Activated T-helper 1 cell treated with anti-CD3 and anti-CD28 coated beads, Interleukin-2, amount 50 U/mL, for 16 hours (primary cell): ENCODE data around the gene LYSMD4.

ENCODE experiments used
- DNase-seq, 2 donors: peaks; one replicate each; pipeline ENCODE4 v3.0.0-alpha.2; 2020; ENCODE audit warnings: low read depth in 1 of 2, low spot score in 1 of 2

The LYSMD4 gene

GRCh38 chr15:99731336-99732123 is 1.7 kb downstream of the LYSMD4 start:
- DNase-seq = no peak

DNA sequence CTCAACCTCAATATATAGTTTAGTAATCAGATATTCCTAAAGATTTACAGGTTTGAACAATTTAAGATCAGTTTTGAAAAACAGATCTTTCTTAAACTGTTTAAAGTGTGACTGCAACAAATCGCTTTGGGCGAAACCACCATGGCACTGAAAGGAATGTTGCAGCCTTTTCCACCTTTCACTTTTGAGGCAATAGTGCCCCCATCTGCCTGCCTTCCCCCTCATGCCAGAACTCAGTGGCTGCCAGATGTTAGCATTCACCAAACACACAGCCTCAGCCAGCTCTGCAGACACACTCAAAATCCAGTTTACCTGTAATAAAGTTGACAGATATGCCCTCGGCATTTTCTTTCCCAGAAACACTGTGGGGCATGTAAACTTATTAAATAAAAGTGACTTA is 3.3 kb downstream of the LYSMD4 start:
- no peak for DNase-seq

DNA sequence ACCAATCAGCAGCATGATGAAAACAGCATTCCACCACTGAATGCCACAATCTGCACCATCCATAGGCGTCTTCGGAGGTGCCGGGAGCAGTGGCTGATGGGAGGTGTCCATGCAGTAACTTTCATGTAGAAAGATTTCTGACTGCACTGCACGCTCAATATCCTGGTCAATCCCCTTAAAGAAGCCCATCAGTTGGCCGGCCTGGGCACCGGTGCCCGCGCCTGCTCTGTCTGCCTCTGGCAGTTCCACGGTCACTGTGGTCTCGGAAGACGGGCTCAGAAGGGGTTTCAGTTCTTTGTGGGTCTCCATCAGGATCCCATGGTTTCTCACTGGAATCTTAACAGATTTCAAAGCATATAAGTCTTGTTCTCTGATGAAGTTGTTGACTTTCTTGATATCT is 3.9 kb downstream of the LYSMD4 start:
- no peak for DNase-seq

- no peak for DNase-seq
These were observed 4.3 kb downstream of the LYSMD4 start for GRCh38 chr15:99728916-99729315.

GRCh38 chr15:99727733-99728132 is 5.5 kb downstream of the LYSMD4 start:
- no peak for DNase-seq

DNA sequence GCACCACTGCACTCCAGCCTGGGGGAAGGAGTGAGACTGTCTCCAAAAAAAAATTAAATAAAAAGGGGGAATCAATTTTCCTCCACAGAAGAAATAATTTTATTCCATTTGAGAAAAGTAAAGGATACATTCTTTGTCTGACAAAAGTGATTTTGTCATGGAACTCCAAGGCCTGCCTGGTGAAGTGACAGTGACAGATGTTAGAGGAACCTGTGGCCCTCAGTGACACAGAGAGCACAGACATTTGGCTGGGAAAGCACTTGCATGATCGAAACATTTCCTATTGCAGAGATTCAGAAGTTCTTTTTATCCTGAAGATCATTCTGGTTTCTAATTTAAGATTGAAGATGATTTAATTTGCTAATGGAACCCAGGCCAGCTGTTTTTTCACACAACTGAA is 5.9 kb downstream of the LYSMD4 start:
- no peak for DNase-seq

DNA sequence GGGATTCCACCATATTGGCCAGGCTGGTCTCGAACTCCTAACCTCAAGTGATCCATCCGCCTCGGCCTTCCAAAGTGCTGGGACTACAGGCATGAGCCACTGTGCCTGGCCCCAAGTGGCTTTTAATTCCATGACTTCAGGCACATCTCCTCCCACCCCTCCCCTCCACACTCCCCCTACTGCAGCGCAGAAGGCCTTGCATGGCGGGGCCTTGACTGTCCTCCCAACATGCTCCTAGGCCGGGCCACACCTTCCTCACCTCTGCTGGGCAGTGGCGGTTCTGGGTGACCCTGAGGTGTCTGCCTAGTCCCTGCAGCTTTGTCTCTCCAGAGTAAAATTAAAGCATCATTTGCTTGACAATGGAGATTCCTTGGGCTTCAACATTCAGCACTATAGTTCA is 6.9 kb downstream of the LYSMD4 start:
- DNase-seq = no peak

- DNase-seq = no peak
These were observed 10.8 kb downstream of the LYSMD4 start for GRCh38 chr15:99722406-99722805.

GRCh38 chr15:99721896-99722295 is 11.3 kb downstream of the LYSMD4 start:
- DNase-seq = no peak

GRCh38 chr15:99721104-99721778 is 12.0 kb downstream of the LYSMD4 start:
- no peak for DNase-seq

DNA sequence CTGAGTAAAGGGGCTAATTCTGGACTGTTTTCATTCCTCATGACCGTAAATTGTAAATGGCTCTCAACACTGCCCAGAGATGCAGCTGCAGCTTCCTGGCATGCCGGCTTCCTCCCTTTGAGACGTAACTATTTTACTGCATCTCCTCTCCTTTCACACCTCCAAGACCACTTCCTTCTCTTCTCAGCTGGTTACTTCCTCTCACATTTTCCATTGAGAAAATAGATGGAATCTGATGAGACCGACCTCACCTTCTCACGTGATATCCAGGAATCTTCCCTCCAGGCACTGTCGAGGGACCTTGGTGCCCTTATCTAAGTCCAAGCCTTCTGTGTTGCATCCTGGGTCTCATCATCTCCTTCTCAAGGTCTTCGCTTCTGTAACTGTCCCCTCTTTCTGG is 12.7 kb downstream of the LYSMD4 start:
- no peak for DNase-seq

- DNase-seq = no peak
These were observed 14.1 kb downstream of the LYSMD4 start for GRCh38 chr15:99719096-99719541.

DNA sequence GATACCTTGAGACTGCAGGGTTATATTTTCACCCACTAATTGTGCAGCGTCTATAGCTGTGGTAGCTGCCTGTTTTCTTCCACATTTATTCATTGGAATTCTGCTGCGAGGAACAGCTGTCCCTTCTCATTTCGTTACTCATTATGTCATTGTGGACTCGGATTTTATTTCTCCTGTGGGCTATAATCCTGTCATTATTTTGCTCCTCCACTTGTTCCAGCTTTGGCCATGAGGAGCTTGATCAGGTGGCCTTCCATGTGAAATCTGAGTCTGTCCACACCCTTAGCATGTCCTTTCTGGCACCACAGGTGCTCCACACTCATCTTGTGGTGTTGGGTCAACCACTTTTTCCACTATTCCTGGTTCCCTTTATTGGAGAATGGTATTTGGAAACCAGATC is 14.8 kb downstream of the LYSMD4 start:
- no peak for DNase-seq

DNA sequence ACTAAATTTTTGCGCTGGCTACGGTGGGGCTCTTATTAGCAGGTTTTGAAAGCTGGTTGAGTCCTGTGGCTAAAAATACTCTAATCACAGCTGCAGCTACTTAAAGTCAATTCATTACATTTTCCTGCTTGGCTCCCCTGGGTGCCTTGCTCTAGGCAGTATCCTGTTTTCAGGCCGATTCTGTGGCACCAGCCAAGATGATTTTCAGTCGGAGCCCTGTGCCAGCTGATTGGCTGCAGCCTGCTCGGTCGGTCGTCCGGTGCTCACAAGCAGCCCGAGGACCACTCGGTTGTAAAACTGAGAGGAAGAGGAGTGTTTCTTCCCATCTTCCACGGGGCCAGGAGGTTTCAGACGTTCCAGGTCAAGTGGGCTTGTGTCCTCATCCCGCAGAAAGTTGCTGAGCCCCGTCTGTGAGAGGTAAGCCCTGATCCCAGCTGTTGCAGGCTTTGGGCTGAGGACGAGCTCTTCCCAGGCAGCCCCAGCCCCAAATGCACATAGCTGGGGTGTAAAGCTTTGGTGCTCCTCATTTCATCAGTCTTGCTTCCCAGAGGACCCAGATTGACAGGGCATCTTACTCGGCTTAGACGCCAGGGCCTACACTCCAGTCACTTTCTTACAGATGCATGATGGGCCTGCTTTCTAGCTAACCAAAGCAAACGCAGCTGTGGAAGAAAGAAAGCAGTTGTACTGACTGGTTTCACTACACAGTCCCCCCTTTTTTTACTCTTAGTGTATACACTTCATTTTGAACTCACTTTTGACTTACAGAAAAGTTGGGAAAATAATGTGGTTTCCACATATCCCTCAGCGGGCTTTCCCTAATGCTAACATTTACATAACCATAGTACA is 15.9 kb downstream of the LYSMD4 start:
- no peak for DNase-seq

DNA sequence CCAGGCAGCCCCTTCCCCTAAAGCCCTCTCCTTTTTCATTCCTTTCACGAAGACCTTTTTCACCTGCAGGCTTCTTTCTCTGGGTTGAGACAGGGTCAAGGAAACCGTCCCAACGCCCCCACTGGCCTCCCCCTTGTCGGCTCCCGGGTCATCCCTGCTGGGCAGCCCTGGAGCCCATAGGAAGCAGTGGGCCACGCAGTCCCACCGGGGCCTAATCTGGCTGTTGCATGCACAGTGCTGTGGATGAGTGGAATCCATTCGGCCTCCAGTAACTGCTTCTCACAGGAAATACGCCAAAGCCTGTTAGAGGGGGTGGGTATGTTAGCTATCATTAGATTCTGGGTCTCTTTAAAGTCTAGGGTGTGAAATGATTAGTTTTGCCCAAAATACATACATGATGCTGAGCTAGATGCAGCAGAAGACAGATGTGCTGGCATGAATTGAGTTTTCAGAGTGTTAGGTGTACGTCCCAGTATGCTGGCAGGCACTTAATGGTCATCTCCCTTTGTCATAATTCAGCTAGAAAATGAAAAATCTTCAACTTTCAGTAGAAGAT is 16.6 kb downstream of the LYSMD4 start:
- DNase-seq = no peak

DNA sequence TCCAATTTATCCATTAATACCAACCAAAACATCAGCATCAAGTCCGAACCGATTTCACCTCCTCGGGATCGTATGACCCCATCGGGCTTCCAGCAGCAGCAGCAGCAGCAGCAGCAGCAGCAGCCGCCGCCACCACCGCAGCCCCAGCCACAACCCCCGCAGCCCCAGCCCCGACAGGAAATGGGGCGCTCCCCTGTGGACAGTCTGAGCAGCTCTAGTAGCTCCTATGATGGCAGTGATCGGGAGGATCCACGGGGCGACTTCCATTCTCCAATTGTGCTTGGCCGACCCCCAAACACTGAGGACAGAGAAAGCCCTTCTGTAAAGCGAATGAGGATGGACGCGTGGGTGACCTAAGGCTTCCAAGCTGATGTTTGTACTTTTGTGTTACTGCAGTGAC is 20.8 kb downstream of the LYSMD4 start:
- no peak for DNase-seq

GRCh38 chr15:99711625-99712024 is 21.6 kb downstream of the LYSMD4 start:
- no peak for DNase-seq

DNA sequence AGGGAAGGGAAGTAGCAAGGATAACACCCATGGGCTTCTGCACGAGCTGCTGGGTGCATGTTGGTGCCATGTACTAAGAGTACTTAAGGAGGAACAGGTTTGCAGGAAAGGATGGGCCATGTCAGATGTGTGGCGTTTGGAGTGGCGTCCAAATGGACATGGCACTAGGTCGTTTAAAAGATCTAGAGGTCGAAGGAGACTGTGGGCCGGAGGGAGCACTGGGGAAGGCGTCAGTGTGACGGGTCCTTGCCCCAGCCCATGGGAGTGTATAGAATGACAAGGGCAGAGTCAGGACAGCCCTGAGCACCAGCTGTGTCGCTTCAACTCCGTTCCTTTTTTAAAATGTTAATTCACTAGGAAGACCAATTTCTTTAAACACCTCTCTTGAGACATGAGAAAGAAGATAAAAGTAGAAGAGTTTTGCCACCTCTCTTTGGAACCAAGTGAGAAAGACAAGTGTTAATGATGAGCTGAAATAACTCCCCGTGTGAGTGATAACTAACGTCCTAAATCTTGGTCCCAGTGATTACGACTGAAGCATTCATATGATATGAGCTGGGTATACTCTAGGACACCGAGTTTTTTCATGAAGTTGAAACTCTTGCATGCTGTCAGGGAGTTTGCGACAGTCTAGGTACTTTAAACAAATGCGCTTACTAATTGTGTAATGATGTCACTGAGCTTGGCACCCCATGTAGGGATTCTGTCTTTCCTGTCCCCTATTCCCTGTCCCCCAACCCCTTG is 23.8 kb downstream of the LYSMD4 start:
- DNase-seq = no peak

DNA sequence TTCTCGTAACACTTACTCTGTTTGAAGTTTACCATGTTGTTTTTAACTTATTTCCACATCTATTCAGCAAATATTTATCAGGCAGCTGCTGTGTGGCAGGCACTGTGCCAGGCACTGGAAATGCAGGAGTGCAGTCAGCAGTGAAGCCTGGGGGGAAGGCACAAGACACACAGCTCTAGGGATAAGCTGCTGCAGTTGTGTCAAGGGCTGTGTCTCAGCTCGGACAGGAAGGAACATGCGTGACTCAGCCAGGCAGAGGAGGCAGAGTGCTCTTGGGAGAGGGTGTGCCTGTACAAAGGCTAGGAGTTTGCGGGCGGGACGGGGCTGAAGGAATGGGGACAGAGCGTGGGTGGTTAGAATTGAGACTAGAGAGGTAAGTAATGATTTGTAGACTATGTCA is 24.7 kb downstream of the LYSMD4 start:
- no peak for DNase-seq

- DNase-seq = no peak
These were observed 25.6 kb downstream of the LYSMD4 start for GRCh38 chr15:99707473-99708270.
